AG10803 (cell line): ENCODE measurements around the gene CYP3A4.
A peak's percentile ranks its signal among the peaks of the same experiment; 100 is the strongest.
"Not testable (repeated sequence)": the region's sequence is repeated elsewhere in the genome, so short reads cannot be mapped to it uniquely, and the experiment has no call there.

Experiments used
- DNase-seq: peaks from one replicate; pipeline ENCODE4 v3.0.0; 2010; ENCODE audit warnings: low read depth
- H3K4me3 ChIP-seq: 2 replicates; pipeline ENCODE4 v1.5.1; 2011; ENCODE audit warnings: mild to moderate bottlenecking, low read length, control low read depth
- TF ChIP-seq, protein P1 (sequence below): conservative IDR thresholded peaks from 2 replicates; pipeline ENCODE4 v1.5.1; 2011; ENCODE audit warnings: mild to moderate bottlenecking, low read length, control low read depth, inconsistent platforms

The CYP3A4 gene

DNA sequence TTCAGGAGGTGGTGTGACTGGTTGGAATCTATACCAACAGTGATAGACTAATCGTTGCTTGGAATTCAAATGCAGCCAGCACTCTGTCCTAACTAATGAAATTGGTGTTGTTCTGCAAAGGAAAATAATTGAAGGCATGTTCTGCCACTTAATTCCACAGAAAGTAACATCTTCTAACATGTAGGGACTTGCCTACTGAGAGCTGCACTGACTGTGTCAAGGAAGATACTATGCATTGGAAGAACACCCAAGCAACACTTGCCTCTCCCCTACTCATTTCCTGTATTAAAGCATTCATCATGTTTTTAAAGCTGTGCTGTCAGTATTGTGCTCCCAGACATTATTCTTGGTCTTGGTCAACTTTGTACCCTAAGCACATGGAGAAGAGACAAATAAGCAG lies 46.3 kb downstream of the CYP3A4 start:
- TF ChIP-seq, protein P1, sequence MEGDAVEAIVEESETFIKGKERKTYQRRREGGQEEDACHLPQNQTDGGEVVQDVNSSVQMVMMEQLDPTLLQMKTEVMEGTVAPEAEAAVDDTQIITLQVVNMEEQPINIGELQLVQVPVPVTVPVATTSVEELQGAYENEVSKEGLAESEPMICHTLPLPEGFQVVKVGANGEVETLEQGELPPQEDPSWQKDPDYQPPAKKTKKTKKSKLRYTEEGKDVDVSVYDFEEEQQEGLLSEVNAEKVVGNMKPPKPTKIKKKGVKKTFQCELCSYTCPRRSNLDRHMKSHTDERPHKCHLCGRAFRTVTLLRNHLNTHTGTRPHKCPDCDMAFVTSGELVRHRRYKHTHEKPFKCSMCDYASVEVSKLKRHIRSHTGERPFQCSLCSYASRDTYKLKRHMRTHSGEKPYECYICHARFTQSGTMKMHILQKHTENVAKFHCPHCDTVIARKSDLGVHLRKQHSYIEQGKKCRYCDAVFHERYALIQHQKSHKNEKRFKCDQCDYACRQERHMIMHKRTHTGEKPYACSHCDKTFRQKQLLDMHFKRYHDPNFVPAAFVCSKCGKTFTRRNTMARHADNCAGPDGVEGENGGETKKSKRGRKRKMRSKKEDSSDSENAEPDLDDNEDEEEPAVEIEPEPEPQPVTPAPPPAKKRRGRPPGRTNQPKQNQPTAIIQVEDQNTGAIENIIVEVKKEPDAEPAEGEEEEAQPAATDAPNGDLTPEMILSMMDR = no peak
- peak; percentile 9 for DNase-seq
- H3K4me3 ChIP-seq = no peak overlapping the region

DNA sequence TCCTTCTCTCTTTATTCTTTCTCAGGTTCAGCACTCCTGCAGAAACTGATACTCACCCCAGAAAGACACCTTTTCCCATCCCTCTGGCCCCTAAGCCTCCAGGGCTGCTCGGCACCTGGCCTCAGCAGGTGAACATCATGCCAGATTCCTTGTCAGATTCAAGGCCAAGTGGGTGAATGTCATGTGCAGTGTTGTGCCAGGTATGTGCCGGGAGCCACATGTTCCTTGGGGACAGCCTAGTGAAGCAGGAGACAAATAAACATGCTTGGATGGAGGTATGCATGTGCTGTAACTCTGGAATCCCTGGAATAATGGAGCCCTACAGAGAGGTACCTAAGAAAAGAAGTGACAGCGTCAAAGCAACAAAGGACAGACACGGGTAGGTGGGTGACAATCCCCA lies 47.3 kb downstream of the CYP3A4 start:
- H3K4me3 ChIP-seq, DNase-seq: not testable (repeated sequence)

GRCh38 chr7:99734987-99735386 lies 49.0 kb downstream of the CYP3A4 start, which contains the start of gene CYP3A7:
TSS of gene CYP3A7 (minus strand) at chr7:99735196. CDS start at chr7:99735093, 103 bp downstream.
- TF ChIP-seq, protein P1 = no peak
- DNase-seq = no peak

DNA sequence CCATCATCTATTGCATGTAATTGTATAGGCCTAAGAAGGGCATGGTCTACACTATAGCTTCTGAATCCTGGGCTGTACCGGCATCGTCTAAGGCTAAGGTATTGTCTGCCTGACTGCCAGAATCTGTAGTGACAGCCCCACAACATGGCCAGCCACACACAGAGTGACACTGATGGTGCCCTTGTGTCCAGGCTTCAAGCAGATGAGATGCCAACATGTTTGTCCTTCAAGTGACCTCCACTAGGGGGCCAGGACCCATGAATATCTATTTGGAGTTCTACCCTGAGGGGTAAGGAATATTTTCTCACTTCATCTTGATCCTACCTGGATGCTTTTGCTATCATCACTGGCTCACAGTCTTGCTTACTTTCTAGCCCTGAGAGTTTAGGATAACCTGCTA lies 50.5 kb downstream of the CYP3A4 start:
- H3K4me3 ChIP-seq = no peak overlapping the region
- DNase-seq = peak; percentile 1
- TF ChIP-seq, protein P1 = peak; percentile 31; the same call in 1 of the 2 replicates

More at GRCh38 chr7:99734987-99735386, 49.0 kb downstream of the CYP3A4 start, which contains the start of gene CYP3A7:
- no peak within 1 kb of the TSS for H3K4me3 ChIP-seq

DNA sequence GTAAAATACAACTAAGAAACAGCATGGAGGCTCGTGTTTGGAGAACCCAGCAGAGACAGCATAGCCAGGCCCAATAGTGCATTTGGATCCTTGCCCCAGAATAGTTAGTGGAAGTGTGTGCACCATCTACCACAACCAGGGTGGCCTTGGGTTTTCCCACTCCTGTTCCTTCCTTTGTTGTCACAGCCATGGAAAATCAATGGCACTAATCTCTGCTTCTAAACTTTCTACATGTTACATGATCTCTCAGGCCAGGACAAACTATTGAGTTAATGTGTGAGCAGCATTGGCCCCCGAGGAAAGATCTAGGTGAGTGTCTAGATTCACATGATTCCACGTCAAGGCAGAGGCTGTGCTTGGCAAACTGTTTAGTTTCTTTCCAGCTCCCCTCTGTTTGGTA lies 51.0 kb downstream of the CYP3A4 start:
- TF ChIP-seq, protein P1 = no peak
- DNase-seq = no peak

DNA sequence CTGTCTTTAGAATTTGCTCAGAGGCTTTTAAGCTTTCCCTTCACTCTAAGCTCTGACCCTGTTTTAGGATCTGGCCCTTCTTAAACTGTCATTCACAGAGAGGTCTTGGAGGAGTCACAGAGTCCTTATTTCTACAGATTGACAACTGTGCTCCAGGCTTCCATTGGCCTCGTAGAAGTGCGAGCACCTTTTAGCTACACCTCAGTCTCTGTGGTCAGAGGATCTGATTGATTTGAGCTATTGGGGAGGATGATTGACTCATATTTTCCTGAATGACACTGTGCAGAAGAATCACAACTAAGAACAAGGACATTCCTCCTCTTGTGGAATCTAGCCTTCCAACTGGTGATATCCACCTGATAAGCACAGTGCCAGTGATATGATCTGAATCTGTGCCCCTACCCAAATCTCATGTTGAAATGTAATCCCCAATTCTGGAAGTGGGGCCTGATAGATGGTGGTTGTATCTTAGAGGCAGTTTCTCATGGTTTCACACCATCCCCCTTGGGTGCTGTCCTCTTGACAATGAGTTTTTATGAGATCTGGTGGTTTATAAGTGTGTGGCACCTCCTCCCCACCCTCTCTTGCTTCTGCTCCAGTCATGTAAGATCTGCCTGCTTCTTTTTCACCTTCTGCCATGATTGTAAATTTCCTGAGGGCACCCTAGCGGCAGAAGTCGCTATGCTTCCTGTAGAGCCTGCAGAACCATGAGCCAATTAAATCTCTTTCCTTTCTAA lies 52.2 kb downstream of the CYP3A4 start:
- H3K4me3 ChIP-seq = no peak overlapping the region
- DNase-seq = no peak
- TF ChIP-seq, protein P1 = no peak

More for the DNA sequence above, 51.0 kb downstream of the CYP3A4 start:
- no peak overlapping the region for H3K4me3 ChIP-seq

DNA sequence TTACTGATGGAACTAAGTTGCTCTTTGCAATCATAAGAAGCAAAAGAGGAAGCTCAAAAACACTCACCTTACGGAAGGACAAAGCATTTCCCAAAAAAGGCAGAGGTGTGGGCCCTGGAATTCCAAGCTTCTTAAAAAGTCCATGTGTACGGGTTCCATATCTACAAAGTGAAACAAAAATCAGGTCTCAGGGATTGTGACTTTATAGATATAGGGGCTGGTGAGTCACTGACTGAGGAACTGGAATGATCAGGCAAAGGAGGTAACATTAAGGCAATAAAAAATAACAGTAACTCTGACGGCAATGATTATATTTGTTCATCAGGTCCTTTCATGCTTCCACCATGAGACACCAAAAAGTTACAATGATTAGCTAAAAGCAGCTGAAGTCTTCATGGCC lies 53.0 kb downstream of the CYP3A4 start:
- no peak for DNase-seq
- no peak overlapping the region for H3K4me3 ChIP-seq
- TF ChIP-seq, protein P1 = no peak
